Neural progenitor cell (in vitro differentiated cells): ENCODE results near the gene PROZ. TPM values are rescaled to one million over a fixed set of nuclear protein-coding genes. Genes with fewer than 3 reads are reported as not detected.

Experiments
- DNase-seq: peaks from one replicate; pipeline ENCODE4 v3.0.0-alpha.2; 2016; ENCODE audit warnings: low spot score
- H2AFZ ChIP-seq: fragments of 200-600 bp; sonication (generic); replicated peaks from 2 replicates; pipeline ENCODE4 v1.6.1; 2016; ENCODE audit warnings: antibody characterized with exemption
- H3F3A ChIP-seq: fragments of 200-600 bp; sonication (generic); 2 replicates; pipeline ENCODE4 v1.6.1; 2016; ENCODE audit warnings: antibody characterized with exemption, low read depth
- H3K27ac ChIP-seq: fragments of 200-600 bp; sonication (generic); 2 replicates; pipeline ENCODE4 v1.5.1; 2016; ENCODE audit warnings: mild to moderate bottlenecking
- H3K27me3 ChIP-seq: fragments of 200-600 bp; sonication (generic); 2 replicates; pipeline ENCODE4 v1.6.1; 2016; ENCODE audit warnings: mild to moderate bottlenecking, moderate library complexity
- H3K36me3 ChIP-seq: fragments of 200-600 bp; sonication (generic); 2 replicates; pipeline ENCODE4 v1.5.1; 2016
- H3K4me1 ChIP-seq: fragments of 200-600 bp; sonication (generic); 2 replicates; pipeline ENCODE4 v1.6.1; 2016; ENCODE audit warnings: mixed run types
- H3K4me2 ChIP-seq: fragments of 200-600 bp; sonication (generic); 2 replicates; pipeline ENCODE4 v1.6.1; 2016
- H3K4me3 ChIP-seq: fragments of 200-600 bp; sonication (generic); 2 replicates; pipeline ENCODE4 v1.5.1; 2016
- H3K79me2 ChIP-seq: fragments of 200-600 bp; sonication (generic); 2 replicates; pipeline ENCODE4 v1.6.1; 2016; ENCODE audit warnings: low read depth
- H3K9ac ChIP-seq: fragments of 200-600 bp; sonication (generic); 2 replicates; pipeline ENCODE4 v1.6.1; 2016
- H3K9me3 ChIP-seq: fragments of 200-600 bp; sonication (generic); 2 replicates; pipeline ENCODE4 v1.5.1; 2016; ENCODE audit warnings: low read depth
- H4K20me1 ChIP-seq: fragments of 200-600 bp; sonication (generic); 2 replicates; pipeline ENCODE4 v1.6.1; 2016; ENCODE audit warnings: low read depth
- H3K27ac Mint-ChIP-seq: 3 replicates; pipeline ENCODE4 v1.8.0; 2021; ENCODE audit warnings: mixed read lengths
- H3K27me3 Mint-ChIP-seq: 2 replicates; pipeline ENCODE4 v1.8.0; 2022; ENCODE audit warnings: low read depth, mild to moderate bottlenecking, inconsistent platforms, moderate library complexity, mixed read lengths; ENCODE audit not compliant: insufficient read depth
- H3K36me3 Mint-ChIP-seq: 3 replicates; pipeline ENCODE4 v1.8.0; 2021; ENCODE audit warnings: mixed read lengths
- H3K4me1 Mint-ChIP-seq: 3 replicates; pipeline ENCODE4 v1.8.0; 2021; ENCODE audit warnings: mixed read lengths
- H3K4me3 Mint-ChIP-seq: 3 replicates; pipeline ENCODE4 v1.8.0; 2021; ENCODE audit warnings: mild to moderate bottlenecking, moderate library complexity, mixed read lengths
- H3K9me3 Mint-ChIP-seq: 3 replicates; pipeline ENCODE4 v1.8.0; 2020; ENCODE audit warnings: mixed read lengths
- EZH2 ChIP-seq: fragments of 200-600 bp; sonication (generic); IDR thresholded peaks from 2 replicates; pipeline ENCODE4 v1.6.1; 2017; ENCODE audit warnings: antibody characterized with exemption, mild to moderate bottlenecking, moderate library complexity
- EZH2phosphoT487 ChIP-seq: fragments of 200-600 bp; sonication (generic); IDR thresholded peaks from 2 replicates; pipeline ENCODE4 v1.6.1; 2017; ENCODE audit warnings: antibody characterized with exemption
- total RNA-seq: library from RNA; depleted of rRNA; stranded (reverse); fragments of >200 nt; gene quantifications from 2 replicates; pipeline ENCODE4 v1.2.3, GENCODE V29; 2015; ENCODE audit warnings: low replicate concordance
- TF ChIP-seq, protein P1 (sequence below): fragments of 200-600 bp; sonication (generic); IDR thresholded peaks from 2 replicates; pipeline ENCODE4 v1.5.1; 2017; ENCODE audit warnings: antibody characterized with exemption, mild to moderate bottlenecking

PROZ gene
- total RNA-seq, 1 donor from 2014 or later, result not detected

DNA sequence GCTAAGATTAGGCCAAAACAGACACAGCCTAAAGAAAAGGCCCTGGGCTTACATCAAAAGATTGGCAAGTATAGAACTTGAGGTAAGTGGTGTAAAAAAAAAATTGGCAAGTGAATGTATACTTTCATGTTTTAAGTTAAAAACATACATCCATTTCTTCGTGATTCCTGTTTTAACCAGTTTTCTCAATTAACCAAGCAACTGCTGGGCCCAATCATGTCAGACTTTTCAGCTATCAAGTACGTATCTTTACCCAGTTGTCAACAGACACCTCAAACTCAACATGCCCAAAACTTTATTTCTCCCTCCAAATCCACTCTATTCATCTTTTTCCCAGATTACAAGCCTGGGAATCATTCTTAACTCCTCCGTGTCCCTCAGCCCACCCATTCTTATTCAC lies 49.0 kb downstream of the PROZ start:
- Mint-ChIP-seq H3K4me3 (peak overlapping the region; percentile 95), H3K36me3 (peaks cover 22% of the 10 kb centered on the region), H3K27me3 (peaks cover 2% of the 10 kb centered on the region), H3K27ac (peak overlapping the region; percentile 73), H3K4me1 (peaks cover 32% of the 10 kb centered on the region), H3K9me3 (no peaks in the 10 kb centered on the region)
- DNase-seq, result no peak
- peak overlapping the region; percentile 89 for H3K4me2 ChIP-seq
- H3K79me2 ChIP-seq, result peaks cover 89% of the 10 kb centered on the region
- peaks cover 18% of the 10 kb centered on the region for H3K4me1 ChIP-seq
- H3K27me3 ChIP-seq, result no peaks in the 10 kb centered on the region
- H2AFZ ChIP-seq, result no peak overlapping the region
- H3K27ac ChIP-seq, result no peak overlapping the region
- H4K20me1 ChIP-seq, result peaks cover 69% of the 10 kb centered on the region
- H3K4me3 ChIP-seq, result peak overlapping the region; percentile 91
- TF ChIP-seq EZH2phosphoT487, result no peak
- TF ChIP-seq EZH2, result no peak
- TF ChIP-seq, protein P1, sequence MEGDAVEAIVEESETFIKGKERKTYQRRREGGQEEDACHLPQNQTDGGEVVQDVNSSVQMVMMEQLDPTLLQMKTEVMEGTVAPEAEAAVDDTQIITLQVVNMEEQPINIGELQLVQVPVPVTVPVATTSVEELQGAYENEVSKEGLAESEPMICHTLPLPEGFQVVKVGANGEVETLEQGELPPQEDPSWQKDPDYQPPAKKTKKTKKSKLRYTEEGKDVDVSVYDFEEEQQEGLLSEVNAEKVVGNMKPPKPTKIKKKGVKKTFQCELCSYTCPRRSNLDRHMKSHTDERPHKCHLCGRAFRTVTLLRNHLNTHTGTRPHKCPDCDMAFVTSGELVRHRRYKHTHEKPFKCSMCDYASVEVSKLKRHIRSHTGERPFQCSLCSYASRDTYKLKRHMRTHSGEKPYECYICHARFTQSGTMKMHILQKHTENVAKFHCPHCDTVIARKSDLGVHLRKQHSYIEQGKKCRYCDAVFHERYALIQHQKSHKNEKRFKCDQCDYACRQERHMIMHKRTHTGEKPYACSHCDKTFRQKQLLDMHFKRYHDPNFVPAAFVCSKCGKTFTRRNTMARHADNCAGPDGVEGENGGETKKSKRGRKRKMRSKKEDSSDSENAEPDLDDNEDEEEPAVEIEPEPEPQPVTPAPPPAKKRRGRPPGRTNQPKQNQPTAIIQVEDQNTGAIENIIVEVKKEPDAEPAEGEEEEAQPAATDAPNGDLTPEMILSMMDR, result no peak
- H3F3A ChIP-seq, result peaks cover 11% of the 10 kb centered on the region
- H3K9ac ChIP-seq, result peak overlapping the region; percentile 88
- no peaks in the 10 kb centered on the region for H3K9me3 ChIP-seq
- H3K36me3 ChIP-seq, result peaks cover 5% of the 10 kb centered on the region

DNA sequence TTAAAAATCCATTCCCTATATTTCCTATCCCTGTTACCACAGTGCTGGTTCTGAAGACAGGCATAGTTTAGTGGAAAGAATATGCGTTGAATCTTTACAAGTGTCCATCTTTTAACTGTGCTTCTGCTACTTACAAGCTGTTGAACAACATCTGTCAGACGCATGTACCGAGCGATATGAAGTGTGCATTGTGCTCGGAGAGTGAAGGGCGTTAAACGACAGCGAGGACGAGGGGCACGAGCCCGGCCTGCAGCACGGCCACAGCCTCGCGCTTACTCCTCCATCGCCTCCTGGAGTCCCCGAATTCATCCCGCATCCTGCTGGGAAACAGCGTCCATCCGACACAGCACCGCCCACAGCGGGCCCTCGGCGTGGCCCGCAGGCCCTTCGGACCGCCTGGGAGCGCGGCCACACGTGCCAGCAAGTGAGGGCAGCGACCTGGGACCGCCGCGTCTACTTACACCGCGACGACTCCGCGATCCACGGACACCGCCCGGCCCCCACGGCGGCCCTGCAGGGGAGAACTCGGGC lies 49.5 kb downstream of the PROZ start:
- H3K27ac ChIP-seq, result peak overlapping the region; percentile 98
- H3K36me3 Mint-ChIP-seq, result peaks cover 22% of the 10 kb centered on the region
- peaks cover 11% of the 10 kb centered on the region for H3F3A ChIP-seq
- peak overlapping the region; percentile 73 for H3K27ac Mint-ChIP-seq
- peak overlapping the region; percentile 89 for H3K4me2 ChIP-seq
- peaks cover 89% of the 10 kb centered on the region for H3K79me2 ChIP-seq
- peak; percentile 76 for DNase-seq
- peaks cover 65% of the 10 kb centered on the region for H4K20me1 ChIP-seq
- peak overlapping the region; percentile 91 for H3K4me3 ChIP-seq
- H3K36me3 ChIP-seq, result peaks cover 5% of the 10 kb centered on the region
- H3K4me1 ChIP-seq, result peaks cover 18% of the 10 kb centered on the region
- no peaks in the 10 kb centered on the region for H3K9me3 Mint-ChIP-seq
- H3K27me3 Mint-ChIP-seq, result peaks cover 2% of the 10 kb centered on the region
- H3K27me3 ChIP-seq, result no peaks in the 10 kb centered on the region
- no peaks in the 10 kb centered on the region for H3K9me3 ChIP-seq
- H3K9ac ChIP-seq, result peak overlapping the region; percentile 88
- peak overlapping the region; percentile 92 for H2AFZ ChIP-seq
- no peak for TF ChIP-seq EZH2phosphoT487
- TF ChIP-seq EZH2, result no peak
- TF ChIP-seq, protein P1, result no peak
- peak overlapping the region; percentile 95 for H3K4me3 Mint-ChIP-seq
- H3K4me1 Mint-ChIP-seq, result peaks cover 32% of the 10 kb centered on the region

DNA sequence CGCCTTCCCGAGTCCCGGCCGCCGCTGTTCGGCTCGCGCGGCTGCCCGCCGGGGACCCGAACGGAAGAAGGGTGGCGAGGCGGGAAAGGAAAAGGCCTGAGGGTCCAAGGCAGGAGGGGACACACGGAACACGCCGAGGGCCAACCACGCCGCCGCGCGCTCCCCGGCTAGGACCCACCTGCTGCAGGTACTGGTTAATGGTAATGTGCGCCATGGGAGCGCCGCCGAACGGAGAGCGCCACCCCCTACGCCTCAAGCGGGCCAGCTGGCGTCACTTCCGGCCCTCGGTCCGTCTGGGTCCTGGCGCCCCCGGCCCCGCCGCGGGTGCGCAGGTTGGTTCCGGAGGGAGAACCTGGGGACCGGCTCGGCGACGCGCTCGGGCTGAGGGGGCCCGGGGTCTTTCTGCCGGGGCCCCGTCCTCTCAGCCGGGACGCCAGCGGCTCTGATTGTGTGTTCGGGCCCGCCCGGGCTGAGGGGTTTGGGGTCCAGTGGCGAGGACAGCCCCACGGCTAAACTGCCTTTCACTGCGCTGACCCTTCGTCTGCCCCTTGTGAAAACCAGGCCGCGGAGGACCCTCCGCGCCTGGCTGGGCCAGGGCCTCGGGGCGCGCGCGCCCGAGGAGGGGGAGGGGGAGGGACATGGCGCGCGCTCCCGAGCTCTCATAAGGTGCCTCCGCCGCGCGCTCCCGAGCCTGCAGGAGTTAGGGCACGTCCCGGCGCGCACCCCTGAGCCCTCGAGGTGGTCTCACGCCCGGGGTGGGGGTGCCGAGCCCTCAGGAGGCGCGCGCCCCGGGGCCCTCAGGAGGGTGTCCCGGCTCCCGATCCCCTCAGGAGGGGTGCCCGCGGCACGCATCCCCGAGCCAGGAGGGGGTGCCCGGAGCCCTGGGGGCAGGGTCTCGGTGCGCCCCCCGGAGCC lies 50.2 kb downstream of the PROZ start, which contains the start of gene PCID2:
Gene PCID2, minus strand, starts transcription at position 249 of the 915 bp plus-strand sequence. Its CDS starts 35 bp downstream, at position 214.
- Histone ChIP-seq H3K4me1 (peaks cover 18% of the 10 kb centered on the region), H3K27me3 (no peaks in the 10 kb centered on the region), H2AFZ (peak within 1 kb of the TSS; percentile 92), H3K9me3 (no peaks in the 10 kb centered on the region), H3K27ac (peak within 1 kb of the TSS; percentile 98), H4K20me1 (peaks cover 59% of the 10 kb centered on the region), H3K79me2 (peaks cover 89% of the 10 kb centered on the region), H3K9ac (peak within 1 kb of the TSS; percentile 88), H3K36me3 (peaks cover 5% of the 10 kb centered on the region), H3F3A (peaks cover 11% of the 10 kb centered on the region), H3K4me2 (peak within 1 kb of the TSS; percentile 89), H3K4me3 (peak within 1 kb of the TSS; percentile 91)
- H3K27ac Mint-ChIP-seq, result peak within 1 kb of the TSS; percentile 73
- no peaks in the 10 kb centered on the region for H3K9me3 Mint-ChIP-seq
- peaks cover 19% of the 10 kb centered on the region for H3K36me3 Mint-ChIP-seq
- peak; percentile 96 for DNase-seq
- H3K4me1 Mint-ChIP-seq, result peaks cover 32% of the 10 kb centered on the region
- peak within 1 kb of the TSS; percentile 95 for H3K4me3 Mint-ChIP-seq
- TF ChIP-seq, protein P1, result peak; percentile 8
- TF ChIP-seq EZH2phosphoT487, result no peak
- H3K27me3 Mint-ChIP-seq, result peaks cover under 1% of the 10 kb centered on the region
